Measurements from ENCODE around the gene TMEM187.

TMEM187 gene

DNA sequence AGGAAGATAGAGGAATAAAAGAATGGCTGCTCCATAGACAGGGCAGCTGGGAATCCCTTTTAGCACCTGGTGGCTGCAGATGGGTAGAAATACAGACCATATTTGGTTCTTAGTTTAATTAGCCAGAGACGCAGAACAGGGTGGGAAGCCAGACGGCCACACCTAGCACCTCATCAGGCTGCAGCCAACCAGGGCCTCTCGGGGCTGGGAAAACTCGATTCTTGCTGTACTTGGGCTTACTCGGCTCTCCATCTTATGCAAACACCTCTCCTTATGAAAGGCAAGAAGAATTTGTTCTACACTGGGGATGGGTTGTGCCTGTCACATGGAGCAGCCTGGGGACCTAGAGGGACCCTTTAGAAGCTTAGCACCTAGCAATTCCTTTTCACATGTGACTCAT lies 27.5 kb downstream of the TMEM187 start:
- DNase-seq: no peak

DNA sequence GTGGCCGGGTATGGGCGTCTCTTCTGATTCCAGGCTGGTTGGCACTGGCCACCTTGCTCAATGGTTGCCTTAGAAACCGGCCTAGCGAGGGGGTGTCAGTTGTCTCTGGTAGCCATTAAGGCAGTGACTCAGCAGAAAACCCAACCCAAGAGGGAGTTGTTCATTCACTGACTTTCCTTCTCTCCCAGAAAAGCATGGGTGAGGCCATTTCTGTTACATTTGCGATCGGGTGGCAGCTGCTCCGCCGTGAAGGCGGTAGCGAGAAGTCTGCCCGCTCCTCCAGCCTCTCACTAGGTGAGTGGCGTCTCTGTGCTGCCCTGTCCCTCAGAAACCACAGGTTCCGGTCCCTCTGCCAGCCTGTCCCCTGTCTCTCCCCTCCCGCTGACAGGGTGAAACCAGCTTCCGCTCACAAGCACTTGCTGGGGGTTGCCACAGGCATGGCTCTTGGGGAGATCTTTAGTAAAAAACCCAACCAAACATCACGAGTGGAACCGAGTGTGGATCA lies 29.7 kb downstream of the TMEM187 start:
- DNase-seq: peak; percentile 64 to 83 (median 78)

GRCh38 chrX:154004315-154004714 lies 31.8 kb downstream of the TMEM187 start:
- no peak for DNase-seq

- DNase-seq: no peak
Measured at GRCh38 chrX:154006947-154007346, 34.4 kb downstream of the TMEM187 start.

DNA sequence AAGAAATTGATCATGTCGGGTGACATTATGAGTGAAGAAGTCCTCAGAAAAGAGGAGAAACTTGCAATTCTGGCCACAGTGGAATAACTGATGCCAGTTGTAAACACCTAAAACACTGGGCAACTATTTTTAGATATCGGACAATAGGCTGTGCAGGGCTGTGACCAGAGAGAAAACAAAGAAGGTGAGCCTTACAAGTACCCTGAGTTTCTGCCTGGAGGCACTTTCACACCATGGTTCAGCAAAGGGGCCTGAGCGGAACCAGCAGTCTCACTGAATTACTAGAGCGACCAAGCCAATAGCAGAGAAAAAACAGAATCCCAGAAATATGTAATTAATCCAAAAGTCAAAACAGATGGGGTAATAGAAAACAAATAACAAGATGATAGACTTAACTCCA lies 36.0 kb downstream of the TMEM187 start:
- DNase-seq: no peak

- peak; percentile 72 to 86 (median 75) for DNase-seq
Measured at GRCh38 chrX:154010330-154011087, 38.0 kb downstream of the TMEM187 start.

GRCh38 chrX:154011376-154012335 lies 39.1 kb downstream of the TMEM187 start:
- DNase-seq: no peak

GRCh38 chrX:154012336-154012991 lies 39.9 kb downstream of the TMEM187 start:
- no peak for DNase-seq

GRCh38 chrX:154013001-154013421 lies 40.5 kb downstream of the TMEM187 start:
- no peak for DNase-seq

DNA sequence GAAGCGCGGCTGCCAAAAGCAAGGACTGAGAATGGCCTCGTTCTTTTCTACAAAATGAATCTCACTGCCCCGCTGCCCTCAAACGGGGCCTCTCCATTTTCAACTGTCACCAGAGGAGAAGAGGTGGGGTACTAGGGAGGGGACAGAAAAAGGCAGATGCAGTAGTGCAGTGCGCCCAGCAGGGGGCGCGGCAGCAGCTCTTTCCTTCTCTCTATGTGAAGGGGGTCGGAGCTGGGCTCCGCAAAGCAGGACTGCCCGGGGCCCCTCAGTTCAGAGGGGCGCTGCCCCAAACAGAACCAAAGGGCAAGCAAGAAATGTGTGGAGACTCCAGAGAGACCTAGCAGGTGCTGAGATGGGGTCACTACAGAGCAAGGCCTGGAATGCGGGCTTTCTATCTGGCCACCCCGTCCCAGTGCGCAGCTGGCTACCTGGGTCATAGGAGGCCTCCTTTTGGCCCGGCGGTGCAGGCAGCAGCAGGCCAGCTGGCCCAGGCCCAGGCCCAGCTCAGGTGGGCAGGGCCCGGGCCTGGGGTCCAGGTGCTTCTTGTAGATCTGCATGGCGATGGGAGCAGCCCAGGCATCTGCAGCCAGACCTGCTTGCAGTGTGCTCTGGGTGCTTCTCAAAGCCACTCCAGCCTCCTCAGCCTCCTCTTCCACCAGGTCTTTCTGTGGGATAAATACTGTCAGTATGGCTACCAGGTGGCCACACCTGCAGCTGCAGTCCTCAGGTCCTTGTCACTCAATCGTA lies 41.2 kb downstream of the TMEM187 start:
- peak; percentile 35 to 66 (median 44) for DNase-seq

GRCh38 chrX:154014429-154015380 lies 42.2 kb downstream of the TMEM187 start:
- no peak for DNase-seq

DNA sequence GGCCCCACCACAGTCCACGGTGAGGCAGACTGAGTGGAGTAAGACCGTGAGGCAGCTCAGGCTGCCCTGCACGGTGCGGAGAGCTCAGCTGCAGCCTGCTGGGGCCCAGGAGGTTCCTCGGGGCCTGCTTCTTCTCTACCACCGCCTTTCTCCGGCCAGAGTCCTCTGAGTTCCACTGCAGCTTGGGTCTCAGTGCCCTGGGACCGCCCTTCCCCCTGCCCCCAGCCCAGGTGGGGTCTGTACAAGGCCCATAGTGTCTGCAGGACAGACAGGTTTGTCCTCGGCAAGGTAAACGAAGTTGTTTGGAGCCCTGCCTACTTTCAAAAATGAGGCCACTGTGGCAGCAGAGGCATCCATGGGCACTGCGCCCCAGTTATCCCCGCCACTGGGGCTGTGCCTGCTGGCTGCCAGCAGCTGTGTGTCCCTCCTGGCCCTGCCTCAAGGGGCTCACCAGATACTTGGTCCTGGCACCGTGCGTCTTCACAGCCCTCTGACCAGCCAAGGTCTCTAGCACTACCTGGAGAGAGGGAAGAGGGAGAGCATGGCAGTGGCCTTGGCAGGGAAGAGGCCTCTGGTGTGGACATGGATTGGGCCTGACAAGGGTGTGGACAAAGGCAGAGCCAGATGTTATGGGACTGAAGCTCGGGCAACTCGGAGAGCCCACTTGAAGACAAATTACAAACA lies 43.2 kb downstream of the TMEM187 start:
- no peak for DNase-seq

DNA sequence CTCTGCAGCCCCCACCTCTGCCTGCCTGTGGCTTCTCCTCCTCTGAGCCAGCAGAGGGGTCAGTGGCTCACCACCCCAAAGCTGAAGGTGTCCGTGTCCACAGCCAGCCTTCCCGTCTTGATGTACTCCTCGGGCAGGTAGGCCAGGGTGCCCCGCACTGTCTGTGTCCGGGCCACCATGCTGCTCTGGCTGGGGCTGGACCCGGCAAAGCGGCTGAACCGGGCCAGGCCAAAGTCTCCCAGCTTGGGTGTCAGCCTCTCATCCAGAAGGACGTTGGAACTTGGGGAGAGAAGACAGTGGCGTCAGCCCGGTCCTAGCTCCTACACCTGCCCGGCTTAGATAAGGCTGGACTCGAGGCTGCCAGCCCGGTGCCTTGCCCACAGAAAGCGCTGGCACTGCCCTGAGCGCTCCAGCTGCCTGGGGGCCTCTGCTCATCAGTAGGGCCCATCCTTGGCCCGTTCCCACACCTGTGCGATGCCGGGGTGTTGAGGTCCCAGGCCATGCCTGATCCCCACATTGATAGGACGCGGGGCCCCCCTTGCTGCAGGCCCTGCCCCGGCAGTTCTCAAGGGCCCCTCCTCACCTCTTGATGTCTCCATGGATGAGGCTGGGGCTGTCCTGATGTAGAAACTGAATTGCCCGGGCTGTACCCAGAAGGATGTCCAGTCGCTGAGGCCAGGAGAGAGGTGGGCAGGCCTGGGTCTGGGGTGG lies 44.0 kb downstream of the TMEM187 start:
- DNase-seq: no peak

DNA sequence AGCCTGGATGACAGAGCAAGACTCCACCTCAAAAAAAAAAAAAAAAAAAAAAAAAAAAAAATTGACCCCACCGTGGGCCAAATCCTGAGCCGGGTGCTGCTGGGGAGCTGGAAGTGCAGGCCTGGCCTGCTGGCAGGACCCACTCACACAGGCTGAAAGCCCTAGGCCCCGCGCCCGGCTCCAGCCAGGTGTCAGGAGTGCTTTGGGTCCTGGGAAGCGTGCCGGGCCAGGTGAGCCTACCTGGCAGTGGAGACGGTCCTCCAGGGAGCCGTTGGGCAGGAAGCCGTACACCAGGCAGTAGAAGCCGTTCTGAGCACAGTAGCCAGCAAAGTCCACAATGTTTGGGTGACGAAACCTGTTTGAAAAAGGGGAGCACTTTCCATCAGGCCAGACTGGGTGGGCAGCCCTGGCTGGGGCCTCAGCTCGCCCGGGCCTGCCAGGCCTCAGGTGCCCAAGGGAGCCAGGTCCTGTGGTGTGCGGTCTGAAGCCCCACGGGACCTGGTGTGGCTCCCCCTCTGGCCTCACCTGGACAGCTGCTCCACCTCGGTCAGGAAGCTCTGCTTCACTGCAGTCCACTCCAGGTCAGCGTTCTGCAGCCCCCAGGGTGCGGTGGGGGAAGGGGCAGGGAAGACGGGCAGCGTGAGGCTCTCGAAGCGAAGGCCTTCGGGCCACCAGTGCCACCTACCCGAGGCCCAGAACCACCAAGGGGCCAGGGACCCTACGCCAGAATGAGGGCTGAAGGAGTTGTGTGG lies 45.4 kb downstream of the TMEM187 start:
- no peak for DNase-seq

- DNase-seq: peak in 1 of 4 experiments; percentile 29
Measured at GRCh38 chrX:154018518-154019060, 46.0 kb downstream of the TMEM187 start.

DNA sequence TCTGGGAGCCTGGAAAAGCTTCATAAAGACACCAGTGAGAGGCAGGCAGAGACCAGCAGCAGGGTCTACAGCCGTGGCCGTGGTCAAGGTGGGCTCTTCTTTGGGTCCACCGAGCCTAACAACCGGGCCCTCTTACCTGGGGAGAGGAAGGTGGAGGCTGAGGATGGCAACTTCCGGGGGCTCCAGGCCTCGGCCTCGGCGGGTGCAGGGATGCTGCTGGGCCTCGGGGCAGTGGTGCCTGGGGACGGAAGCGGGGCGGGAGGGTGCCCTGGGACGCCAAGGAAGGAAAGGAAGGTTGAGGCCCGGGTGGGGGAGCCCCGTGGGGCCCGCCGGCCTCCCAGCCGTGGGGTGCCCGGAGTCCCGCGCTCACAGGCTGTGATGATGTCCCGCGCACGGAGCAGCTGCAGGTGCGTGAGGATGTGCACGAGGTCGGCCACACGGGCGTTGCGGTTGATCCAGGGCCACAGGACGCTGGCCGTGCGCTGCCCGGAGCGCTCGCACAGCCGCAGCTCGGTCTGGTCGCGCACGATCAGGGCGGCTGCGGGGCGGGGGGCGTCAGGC lies 46.6 kb downstream of the TMEM187 start:
- peak in 1 of 4 experiments; percentile 42 for DNase-seq

GRCh38 chrX:154019633-154020528 lies 47.3 kb downstream of the TMEM187 start, which contains the start of gene IRAK1:
IRAK1 (minus strand) TSS chrX:154019902; CDS start chrX:154019812, 90 bp downstream.
- DNase-seq: peak; percentile 80 to 92 (median 86)
